HG02798 (cell line): ENCODE data around the gene ACSS3.
"Not testable (repeated sequence)": the region's sequence is repeated elsewhere in the genome, so short reads cannot be mapped to it uniquely, and the experiment has no call there.

Experiments
- ATAC-seq: cut with Tn5 transposase; IDR thresholded peaks from one replicate; pipeline ENCODE4 v1.9.1; 2021; ENCODE audit warnings: mild to moderate bottlenecking; ENCODE audit not compliant: unreplicated experiment, poor library complexity

ACSS3 gene, protein sequence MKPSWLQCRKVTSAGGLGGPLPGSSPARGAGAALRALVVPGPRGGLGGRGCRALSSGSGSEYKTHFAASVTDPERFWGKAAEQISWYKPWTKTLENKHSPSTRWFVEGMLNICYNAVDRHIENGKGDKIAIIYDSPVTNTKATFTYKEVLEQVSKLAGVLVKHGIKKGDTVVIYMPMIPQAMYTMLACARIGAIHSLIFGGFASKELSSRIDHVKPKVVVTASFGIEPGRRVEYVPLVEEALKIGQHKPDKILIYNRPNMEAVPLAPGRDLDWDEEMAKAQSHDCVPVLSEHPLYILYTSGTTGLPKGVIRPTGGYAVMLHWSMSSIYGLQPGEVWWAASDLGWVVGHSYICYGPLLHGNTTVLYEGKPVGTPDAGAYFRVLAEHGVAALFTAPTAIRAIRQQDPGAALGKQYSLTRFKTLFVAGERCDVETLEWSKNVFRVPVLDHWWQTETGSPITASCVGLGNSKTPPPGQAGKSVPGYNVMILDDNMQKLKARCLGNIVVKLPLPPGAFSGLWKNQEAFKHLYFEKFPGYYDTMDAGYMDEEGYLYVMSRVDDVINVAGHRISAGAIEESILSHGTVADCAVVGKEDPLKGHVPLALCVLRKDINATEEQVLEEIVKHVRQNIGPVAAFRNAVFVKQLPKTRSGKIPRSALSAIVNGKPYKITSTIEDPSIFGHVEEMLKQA

DNA sequence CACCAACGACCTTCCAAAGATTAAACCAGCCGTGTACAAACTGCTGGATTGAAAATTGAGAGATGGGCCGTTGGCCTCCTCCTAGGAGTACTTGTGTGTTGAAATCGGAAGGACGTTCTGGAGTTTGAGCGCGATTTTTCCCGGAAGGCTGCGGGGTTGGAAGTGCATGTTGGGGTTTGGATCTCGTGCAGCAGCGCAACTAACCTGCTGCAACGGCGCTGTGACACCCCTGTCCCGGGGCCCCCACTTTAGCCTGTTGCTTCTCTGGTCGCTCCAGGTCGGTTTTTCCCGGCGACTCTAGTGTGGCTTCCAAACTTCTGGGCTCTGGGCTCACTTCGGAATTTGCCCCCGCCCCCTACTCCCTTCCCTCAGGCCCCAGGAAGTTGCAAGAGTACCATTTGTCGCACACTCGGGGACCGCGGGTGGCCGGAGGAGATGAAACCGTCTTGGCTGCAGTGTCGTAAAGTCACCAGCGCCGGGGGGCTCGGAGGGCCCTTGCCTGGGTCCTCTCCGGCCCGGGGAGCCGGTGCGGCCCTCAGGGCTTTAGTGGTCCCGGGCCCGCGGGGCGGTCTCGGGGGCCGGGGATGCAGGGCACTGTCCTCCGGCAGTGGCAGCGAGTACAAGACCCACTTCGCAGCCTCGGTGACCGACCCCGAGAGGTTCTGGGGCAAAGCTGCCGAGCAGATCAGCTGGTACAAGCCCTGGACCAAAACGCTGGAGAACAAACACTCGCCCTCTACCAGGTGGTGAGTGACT, at the start of gene ACSS3:
Gene ACSS3, plus strand, starts transcription at position 394 of the 756 bp plus-strand sequence. Its CDS starts 42 bp downstream, at position 436.
- ATAC-seq: no peak

DNA sequence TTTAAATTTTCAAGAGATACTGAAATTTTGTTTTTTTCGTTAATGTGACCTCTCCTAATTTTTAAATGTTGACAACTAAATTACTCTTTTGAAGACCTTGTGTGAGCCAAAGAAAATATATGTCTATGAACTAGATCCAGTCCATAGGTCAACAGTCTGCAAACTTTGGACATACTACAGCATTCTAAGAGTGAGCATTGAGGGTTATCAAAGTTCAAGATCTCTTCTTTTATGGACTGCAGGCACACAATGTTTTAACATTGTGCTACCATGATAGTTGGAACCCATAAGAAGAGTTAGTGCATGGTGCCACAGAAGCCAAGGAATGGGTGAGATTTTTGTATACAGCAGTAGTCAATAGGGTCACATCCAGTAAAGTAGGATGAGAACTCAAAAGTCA, 43.0 kb upstream of the ACSS3 start:
- no peak for ATAC-seq

DNA sequence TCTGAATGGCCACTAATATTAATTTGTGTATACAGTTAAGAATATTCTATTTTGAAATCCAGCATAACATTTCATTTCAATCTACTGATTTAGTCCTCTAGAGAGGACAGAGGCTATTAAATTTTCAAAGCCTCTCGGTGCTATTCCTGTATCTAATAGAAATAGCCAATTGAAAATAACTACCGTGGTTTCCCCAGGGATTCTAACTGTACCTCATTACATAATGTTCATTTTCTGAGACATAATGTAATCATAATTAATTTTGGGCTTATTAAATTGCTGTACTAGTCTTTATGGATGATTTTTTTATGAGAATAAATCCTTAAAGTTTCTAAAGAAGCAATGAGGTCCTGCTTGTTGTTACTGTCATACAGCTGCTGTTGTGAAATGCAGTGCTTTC, 38.6 kb upstream of the ACSS3 start:
- no peak for ATAC-seq

DNA sequence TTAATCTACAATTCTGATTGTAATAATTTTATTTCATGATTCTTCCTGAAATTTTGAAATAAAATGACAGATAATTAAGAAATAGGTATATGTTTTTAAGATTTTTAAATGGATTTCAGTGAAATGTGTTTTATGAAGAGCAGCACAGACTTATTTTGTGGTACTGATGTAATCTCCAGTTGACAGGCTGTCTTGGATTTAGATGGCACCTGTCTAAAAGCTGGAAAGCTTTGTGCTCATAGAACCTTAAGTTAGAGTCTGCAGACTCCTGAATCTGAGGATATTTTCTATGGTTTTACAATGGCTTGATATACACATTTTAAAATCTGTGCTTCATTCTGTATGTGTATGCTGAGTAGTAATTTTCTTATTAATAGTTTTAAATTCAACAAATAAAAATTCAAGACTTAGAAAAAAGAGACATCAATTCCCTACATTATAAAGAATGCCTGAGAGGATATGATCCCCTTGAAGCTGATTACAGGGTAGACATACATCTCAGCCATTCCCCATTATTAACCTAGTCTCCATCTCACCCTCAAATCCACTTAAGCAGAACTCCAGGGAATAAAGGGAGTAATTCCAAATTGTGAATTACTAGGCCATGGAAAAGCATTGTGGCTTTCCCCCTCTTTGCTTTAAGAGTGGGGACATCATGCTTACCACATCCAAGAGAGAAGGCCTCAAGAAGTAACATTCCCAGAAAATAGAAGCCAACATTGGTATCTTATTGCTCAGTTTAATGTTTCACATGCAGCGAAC, 33.7 kb upstream of the ACSS3 start:
- no peak for ATAC-seq

DNA sequence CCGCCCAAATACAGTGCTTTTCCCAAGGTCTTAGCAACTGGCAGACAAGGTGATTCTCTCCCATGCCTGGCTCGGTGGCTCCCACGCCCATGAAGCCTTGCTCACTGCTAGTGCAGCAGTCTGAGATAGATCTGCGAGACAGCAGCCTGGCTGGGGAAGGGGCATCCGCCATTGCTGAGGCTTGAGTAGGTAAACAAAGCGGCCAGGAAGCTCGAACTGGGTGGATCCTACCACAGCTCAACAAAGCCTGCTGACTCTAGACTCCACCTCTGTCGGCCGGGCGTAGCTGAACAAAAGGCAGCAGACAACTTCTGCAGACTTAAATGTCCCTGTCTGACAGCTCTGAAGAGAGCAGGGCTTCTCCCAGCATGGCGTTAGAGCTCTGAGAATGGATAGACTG, 12.9 kb upstream of the ACSS3 start:
- not testable (repeated sequence) for ATAC-seq

DNA sequence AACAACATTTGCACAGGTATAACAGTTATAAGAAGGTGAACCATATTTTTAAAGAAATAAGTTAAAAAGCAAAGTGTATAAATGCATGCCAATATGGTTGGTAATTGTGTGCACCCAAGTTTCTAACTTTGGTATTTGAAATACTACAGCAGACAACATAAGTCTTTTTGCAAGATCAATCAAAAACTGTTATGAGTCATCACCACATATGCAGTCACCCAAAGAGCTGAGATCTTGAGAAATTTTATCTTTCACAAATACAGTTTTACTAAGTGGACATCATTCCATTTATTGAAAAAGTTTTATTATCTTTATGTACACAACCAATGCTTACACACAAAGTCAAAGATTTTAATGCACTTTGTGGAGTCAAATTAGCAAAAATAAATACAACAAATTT, 7.0 kb upstream of the ACSS3 start:
- ATAC-seq: no peak

DNA sequence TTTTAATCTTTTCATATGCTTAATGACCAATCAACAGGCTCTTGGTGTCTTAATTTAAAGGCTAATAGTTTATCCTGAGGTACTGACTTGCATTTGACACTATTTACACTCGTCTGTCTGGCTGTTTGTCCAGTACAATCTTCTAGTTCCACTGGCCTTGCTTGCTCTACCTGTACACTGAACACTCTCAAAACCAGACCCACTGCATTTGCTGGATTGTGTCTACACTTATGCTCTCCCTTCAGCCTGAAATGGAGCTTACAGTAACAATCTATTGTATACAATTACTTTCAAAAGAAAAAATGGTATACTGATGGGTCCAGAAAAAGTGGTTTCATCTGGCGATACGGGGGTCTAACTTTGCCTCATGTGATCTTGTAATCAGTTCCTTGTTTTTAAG, 2.3 kb upstream of the ACSS3 start:
- ATAC-seq: no peak

DNA sequence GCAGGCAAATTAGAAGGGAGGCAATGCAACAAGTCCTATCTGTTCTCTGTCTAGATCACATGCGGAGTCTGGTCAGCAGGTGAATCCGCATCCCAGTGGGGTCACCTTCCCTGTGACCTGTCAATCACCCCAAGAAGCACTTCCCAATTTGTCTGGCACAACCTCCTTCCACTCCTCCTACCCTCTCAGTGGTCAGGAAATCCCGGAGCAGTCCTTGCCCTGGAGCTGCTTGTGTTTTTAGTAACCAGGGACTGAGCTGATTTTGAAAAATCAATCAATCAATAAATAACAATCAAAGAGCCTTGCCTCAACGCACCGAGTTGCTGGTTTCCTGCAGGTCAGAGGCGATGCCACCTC, 572 bp upstream of the ACSS3 start:
- ATAC-seq: no peak

DNA sequence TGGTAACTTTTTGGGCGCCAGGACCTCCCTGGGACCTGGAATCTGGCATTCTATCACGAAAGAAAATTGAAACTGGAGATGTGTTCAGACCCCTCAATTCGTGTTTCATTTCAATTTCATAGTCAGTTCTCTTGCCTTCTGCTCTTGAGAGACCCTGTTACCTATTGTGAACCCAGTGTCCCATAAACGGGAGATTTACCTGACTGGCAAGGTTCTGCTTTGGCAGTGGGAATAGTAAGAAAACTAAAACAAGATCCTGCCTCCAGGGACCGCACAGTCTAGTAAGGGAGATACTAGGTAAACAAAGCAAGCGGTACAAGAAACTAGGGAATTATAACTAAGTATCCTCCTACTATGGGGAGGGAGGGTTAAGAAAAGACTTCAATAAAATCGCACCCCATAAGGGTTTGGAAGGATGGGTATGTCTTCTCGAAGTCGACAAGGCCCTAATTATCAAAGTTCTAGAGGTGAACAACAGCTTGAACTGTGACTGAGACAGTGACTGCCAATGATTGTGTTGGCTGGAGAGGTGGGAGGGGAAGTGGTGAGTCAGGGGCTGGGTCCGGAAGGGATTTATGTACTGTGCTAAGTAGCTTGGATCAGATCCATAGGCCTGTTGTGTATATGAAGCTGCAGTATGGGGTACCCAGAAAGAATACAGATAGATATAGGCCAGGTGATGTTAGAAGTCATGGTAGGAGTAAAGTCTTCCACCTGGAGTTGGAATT, 754 bp downstream of the ACSS3 start:
- no peak for ATAC-seq

DNA sequence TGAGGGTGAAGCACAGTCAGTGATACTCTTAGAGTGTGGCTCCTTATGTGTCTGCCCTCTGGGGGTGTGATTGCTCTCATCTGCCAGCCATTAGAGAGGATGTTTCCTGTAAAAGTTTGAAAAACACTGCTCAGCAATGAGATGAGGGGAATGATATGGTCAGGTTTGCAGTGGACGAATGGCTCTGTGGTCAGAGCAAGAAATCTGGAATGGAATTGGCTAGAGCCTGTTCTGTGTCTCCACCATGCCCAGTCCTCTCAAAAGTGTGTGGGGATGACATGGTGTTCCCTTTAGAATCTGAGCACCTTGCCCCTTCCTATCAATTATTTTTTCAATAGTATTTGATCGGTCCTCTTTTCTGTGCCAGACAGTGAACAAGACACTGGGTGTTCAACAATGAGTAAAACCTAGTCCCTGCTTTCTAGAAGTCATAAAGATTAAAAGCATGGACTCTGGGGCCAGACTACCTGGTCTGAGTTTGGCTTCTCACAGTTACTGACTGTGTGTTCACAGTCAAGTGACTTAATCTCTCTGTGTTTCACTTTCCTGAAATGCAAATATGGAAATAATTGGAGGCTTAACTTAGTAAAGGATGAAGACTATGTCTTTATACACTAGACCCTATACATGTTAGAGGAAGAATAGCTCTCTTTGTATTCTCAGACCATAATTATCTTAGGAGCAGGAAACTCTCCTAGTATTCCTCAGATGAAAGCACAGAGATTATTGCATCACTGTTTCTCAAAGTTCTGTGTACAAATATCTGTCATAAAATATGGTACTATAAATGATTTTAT, 1.6 kb downstream of the ACSS3 start:
- ATAC-seq: no peak

DNA sequence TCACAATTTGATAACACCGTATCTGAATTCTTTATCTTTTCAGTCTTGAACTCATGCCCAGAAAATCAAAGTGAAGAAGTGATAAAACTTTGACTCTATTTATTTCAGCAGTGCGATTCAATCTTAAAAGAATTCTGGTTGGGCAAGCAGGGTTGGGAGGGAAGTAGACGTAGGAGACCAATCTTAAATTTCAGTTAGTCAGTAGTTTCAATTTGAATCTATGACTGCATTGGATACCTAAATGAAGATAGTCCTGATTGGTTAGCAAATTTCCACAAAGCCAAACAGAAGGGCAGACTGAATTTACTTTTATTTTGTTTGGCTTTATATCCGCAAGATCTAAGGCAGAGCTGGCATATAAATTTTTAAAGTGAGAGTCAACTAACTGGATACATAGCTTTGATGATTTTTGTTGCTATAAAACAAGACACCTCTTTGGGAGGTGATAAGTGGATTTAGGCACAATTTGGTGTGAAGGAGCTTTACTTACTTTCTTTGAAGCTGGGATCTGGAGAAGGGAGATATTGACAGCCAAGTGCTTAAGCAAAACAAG, 2.6 kb downstream of the ACSS3 start:
- no peak for ATAC-seq

DNA sequence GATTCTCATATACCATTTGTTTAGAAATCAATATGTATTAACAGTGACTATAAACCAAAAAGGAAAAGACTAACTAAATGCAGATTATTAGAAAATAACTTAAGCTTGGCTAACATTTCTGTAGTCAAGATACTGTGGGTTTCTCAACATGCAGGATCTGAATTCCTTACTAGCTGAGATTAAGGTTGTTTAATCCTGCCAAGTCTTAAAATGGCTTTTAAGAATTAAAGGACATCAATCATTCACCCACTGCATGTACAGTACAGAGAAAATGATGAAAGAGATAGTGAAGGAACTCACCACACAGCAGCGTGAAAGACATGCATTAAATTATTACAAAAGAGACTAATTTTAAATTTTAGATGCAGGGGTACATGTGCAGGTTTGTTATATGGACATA, 3.8 kb downstream of the ACSS3 start:
- no peak for ATAC-seq

DNA sequence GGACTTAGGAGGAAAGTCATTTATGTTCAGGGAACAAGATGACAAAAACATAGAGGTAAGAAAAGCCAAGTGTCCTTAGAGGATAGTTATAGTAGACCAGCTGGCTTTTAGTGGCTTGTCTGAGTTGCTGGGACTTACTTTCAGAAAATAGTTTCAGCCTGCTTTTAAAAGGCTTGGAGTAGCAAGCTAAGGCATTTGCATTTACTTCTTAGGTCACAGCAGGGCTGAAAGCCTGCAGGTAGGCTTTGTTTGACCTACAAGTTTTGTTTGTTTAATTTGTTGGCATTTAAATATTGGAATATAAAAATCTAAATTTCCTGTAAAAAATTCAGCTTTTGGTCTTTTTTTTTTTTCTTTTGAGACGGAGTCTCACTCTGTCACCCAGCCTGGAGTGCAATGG, 5.1 kb downstream of the ACSS3 start:
- no peak for ATAC-seq

DNA sequence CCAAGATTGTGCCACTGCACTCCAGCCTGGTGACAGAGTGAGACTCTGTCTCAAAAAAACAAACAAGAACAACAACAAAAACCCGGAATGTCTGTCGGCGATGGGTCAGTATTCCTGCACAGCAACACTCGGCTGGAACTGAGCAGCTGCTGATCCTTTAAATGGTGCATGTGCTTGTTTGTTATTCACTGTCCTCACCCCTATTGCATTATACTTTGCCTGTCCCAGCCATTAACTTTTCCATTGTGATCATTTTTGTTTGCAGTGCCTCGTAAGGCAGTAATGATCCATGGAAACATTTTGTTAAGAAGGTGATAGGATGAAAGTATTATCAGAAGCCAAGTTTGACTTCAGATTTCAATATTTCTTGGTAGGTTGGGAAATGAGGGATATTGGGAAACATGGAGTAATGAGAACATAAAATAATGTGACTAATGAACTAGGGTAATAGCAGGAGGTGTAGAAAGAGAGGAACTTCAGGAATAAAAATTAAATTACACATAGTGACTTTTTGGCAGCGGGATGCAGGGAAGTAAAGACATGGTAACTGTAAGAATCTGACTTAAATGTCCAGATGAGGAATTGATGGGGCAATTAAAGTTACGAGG, 6.1 kb downstream of the ACSS3 start:
- no peak for ATAC-seq

DNA sequence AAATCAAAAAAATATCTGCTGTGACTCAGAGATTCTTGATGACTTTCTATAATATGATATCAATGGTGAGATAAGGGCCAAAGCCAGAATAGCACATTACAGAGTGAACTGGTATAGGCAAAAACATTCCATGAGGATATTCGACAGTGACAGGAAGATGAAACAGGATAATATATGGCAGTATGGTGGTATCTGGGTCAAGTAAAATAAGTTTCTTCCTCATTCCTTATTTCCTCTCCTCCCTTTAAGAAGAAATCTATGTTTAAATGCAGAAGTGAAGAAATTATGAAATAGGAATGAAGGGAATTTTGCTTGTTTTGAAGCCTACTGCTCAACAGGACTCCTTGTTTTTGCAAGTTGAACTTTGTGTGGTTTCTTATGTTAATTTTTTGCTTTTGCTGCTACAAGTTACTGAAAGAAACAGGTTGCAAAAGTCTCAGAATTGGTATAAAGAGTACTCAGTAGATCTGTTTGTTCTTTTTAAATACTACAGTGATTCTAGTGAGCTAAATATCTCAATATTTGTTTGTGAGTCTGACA, 7.0 kb downstream of the ACSS3 start:
- no peak for ATAC-seq

DNA sequence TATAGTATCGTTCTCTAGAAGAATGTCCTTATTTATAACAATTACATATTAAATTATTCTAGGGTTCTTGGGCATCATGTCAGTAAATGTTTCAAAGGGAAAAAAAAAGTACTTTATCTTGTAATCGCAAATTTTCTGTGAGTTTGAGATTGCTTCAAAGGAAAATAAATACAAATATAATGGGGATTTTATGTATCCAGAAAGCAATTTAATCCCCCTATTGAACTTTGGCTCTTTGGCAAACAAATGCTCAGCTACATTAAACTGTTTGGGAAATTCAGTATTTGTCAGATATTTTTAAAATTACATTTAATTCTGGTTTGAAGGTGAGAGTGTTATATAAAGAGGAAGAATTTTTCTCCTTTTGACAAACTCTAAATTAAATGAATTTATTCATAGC, 8.0 kb downstream of the ACSS3 start:
- no peak for ATAC-seq

DNA sequence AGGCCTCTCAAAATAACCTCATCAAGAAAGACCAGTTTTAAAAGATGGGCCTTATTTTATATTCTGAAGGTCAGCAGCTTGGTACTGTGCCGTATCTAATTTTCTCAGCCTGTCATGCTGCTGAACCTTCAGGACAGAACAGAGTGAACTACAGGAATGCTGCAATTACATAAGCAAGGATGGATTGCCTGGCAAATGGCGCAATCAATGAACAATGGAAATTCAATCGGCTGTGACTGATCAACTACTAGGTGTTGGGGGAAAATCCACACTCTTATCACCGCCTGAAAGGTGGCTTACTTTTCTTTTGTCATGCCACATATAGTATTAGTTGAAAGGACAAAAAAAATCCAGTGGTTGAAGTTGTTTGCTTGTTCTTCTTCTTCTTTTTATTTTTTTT, 8.5 kb downstream of the ACSS3 start:
- no peak for ATAC-seq

DNA sequence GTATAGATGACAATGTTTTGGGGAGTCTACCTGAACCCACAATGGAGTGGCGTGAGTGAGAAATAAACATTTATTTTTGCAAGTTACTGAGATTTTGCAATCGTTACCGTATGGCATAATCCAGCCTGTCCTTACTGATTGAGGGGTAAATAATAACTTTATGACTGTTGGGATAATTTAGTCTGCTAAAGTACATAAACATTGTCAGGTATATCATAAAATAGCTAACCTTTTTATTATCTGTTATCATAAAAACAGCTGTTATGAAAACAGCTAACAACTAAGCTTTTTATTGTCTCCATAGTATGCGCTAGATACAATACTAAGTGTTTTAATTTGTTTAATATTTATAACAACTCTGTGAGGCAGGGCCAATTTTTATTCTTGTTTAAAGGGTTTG, 10.3 kb downstream of the ACSS3 start:
- ATAC-seq: no peak
